ENCODE measurements around the gene SEPHS2.
"Not testable (repeated sequence)": the region's sequence is repeated elsewhere in the genome, so short reads cannot be mapped to it uniquely, and the experiment has no call there.

The SEPHS2 gene

GRCh38 chr16:30464078-30464477 is 18.4 kb upstream of the SEPHS2 start:
- no peak for DNase-seq (ENCODE audit: low spot score)

- DNase-seq (ENCODE audit: low spot score) = not testable (repeated sequence)
These were observed 15.8 kb upstream of the SEPHS2 start for GRCh38 chr16:30461426-30461825.

DNA sequence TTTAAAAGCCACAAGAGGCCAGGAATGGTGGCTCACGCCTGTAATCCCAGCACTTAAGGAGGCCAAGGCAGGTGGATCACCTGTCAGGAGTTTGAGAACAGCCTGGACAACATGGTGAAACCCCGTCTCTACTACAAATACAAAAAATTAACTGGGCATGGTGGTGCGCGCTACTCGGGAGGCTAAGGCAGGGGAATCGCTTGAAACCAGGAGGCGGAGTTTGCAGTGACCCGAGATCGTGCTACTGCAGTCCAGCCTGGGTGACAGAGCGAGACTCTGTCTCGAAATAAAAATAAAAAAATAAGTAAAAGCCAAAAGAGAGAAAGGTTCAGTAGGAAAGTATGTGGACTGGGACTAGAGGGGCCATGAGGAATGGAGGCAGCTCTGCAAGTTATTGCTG is 13.8 kb upstream of the SEPHS2 start:
- DNase-seq (ENCODE audit: low spot score) = no peak

GRCh38 chr16:30458561-30459394 is 13.1 kb upstream of the SEPHS2 start:
- peak; percentile 30 for DNase-seq (ENCODE audit: low spot score)

- no peak for DNase-seq (ENCODE audit: low spot score)
These were observed 12.3 kb upstream of the SEPHS2 start for GRCh38 chr16:30457743-30458560.

DNA sequence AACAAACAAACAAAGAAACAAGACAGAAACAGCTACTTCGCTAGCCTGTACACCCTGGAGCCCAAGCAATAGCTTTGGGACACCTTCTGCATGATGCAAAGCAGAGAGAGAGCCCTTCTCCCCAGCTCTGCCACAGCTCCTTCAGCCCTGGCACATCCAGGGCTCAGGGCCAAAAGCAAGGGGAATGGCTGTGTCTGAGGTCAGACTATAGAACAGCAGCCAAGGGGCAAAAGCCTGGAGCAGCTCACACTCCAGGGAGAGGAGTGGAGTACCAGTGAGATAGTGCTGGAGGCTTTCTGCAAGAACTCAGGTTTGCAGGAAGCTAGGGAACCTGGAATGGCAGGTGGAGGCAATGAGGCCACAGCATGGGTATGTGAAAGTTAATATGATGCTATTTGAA is 11.6 kb upstream of the SEPHS2 start:
- no peak for DNase-seq (ENCODE audit: low spot score)

- DNase-seq (ENCODE audit: low spot score) = no peak
These were observed 10.6 kb upstream of the SEPHS2 start for GRCh38 chr16:30456302-30456701.

DNA sequence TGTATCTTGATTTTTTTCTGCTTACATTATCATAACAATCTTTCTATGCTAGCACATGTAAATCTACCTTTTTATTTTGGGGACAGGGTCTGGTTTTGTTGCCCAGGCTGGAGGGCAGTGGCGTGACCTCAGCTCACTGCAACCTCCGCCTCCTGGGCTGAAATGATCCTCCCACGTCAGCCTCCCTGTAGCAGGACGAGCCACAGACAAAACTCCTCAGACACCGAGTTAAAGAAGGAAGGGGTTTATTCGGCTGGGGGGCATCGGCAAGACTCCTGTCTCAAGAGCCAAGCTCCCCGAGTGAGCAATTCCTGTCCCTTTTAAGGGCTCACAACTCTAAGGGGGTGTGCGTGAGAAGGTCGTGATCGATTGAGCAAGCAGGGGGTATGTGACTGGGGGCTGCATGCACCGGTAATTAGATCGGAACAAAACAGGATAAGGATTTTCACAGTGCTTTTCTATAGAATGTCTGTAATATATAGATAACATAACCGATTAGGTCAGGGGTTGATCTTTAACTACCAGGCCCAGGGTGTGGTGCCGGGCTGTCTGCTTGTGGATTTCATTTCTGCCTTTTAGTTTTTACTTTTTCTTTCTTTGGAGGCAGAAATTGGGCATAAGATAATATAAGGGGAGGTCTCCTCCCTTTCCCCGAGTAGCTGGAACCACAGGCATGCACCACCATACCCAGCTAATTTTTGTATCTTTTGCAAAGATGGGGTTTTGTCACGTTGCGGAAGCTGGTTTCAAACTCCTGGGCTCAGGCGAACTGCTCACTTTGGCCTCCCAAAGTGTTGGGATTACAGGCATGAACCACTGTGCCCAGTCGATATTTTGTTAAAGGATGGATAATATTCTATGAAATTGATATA is 7.3 kb upstream of the SEPHS2 start:
- DNase-seq (ENCODE audit: low spot score) = not testable (repeated sequence)

- DNase-seq (ENCODE audit: low spot score) = no peak
These were observed 3.4 kb upstream of the SEPHS2 start for GRCh38 chr16:30449116-30449435.

GRCh38 chr16:30447512-30448226 is 2.0 kb upstream of the SEPHS2 start:
- no peak for DNase-seq (ENCODE audit: low spot score)

- DNase-seq (ENCODE audit: low spot score) = no peak
These were observed 525 bp upstream of the SEPHS2 start for GRCh38 chr16:30446203-30446595.

GRCh38 chr16:30445149-30445407 is 596 bp downstream of the SEPHS2 start:
- no peak for DNase-seq (ENCODE audit: low spot score)

DNA sequence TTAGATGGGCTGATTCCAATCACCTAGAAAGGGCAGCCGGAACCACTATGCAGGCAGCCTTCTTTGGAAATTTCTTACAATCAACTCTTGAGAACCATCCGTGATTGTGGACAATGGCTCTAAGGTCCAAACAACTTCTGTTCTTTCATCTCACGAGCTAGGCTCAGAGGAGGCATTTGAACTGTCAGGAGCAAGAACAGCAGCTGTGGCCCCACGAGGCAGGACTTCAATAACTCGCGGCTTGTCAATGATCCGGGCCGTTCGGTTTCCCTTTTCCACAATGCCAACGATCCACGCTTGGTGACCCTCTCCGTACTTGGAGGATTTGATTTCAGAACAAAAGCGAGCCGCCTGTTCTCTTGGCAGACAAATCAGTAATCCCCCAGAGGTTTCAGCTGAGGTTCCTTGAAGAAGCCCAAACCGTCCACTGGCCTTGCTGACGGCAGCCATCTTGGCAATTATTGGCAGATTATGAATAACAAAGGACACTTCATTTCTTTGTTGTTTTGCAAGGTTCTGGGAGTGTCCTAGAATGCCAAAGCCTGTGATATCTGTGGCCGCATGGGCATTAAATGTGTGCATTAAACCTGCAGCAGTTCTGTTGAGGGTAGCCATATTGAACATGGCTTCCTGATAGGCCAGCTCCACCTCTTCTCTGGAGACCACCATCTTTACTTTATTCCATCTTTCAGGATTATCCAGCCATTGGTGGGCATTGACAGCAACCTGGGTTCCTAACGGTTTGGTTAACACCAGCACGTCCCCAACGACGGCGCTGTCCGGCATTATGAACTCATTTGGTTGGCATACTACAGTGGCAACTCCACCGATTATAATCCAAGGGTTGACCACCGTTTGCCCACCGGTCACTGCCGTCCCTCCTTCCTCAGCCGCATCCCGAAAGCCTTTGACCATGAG is 1.2 kb downstream of the SEPHS2 start:
- DNase-seq (ENCODE audit: low spot score) = no peak

GRCh38 chr16:30443631-30444030 is 2.0 kb downstream of the SEPHS2 start:
- no peak for DNase-seq (ENCODE audit: low spot score)

- no peak for DNase-seq (ENCODE audit: low spot score)
These were observed 5.8 kb downstream of the SEPHS2 start for GRCh38 chr16:30439720-30440348.

GRCh38 chr16:30438835-30439234 is 6.8 kb downstream of the SEPHS2 start:
- DNase-seq (ENCODE audit: low spot score) = no peak

- DNase-seq (ENCODE audit: low spot score) = no peak
These were observed 8.1 kb downstream of the SEPHS2 start for GRCh38 chr16:30437511-30438046.

GRCh38 chr16:30434852-30435251 is 10.8 kb downstream of the SEPHS2 start:
- no peak for DNase-seq (ENCODE audit: low spot score)

- DNase-seq (ENCODE audit: low spot score) = no peak
These were observed 15.2 kb downstream of the SEPHS2 start for GRCh38 chr16:30430428-30430970.
